Fibroblast of lung (primary cell): ENCODE data around the gene VSTM2B. TPM values are rescaled to one million over a fixed set of nuclear protein-coding genes. Genes with fewer than 3 reads are reported as not detected.

Experiments
- DNase-seq, 2 donors: peaks; one replicate each; pipeline versions ENCODE4 v3.0.0 to v3.0.0-alpha.2; 2010; ENCODE audit warnings: low read depth in 2 of 2
- H2AFZ ChIP-seq: 2 replicates; pipeline ENCODE4 v1.5.1; 2012; ENCODE audit warnings: low read length, control low read depth, inconsistent platforms
- H3K27ac ChIP-seq: 2 replicates; pipeline ENCODE4 v1.5.1; 2011; ENCODE audit warnings: low read length, control low read depth; ENCODE audit not compliant: insufficient read depth
- H3K27me3 ChIP-seq: 2 replicates; pipeline ENCODE4 v1.5.1; 2011; ENCODE audit warnings: mild to moderate bottlenecking, low read length; ENCODE audit not compliant: control insufficient read depth, insufficient read depth
- H3K36me3 ChIP-seq: 2 replicates; pipeline ENCODE4 v1.5.1; 2011; ENCODE audit warnings: low read length; ENCODE audit not compliant: control insufficient read depth, insufficient read depth
- H3K4me1 ChIP-seq: 2 replicates; pipeline ENCODE4 v1.5.1; 2011; ENCODE audit warnings: low read length; ENCODE audit not compliant: control insufficient read depth, insufficient read depth; ENCODE audit errors: extremely low read depth
- H3K4me2 ChIP-seq: 2 replicates; pipeline ENCODE4 v1.5.1; 2011; ENCODE audit warnings: low read length, control low read depth; ENCODE audit not compliant: insufficient read depth; ENCODE audit errors: extremely low read depth
- H3K4me3 ChIP-seq, 4 experiments: fragments of 200-600 bp in 1 of 4; sonication (generic) in 1 of 4; replicated peaks in 1 of 4; 2 replicates each; pipeline ENCODE4 v1.5.1; 2011 to 2016; ENCODE audit warnings: low read length in 4 of 4, low read depth in 3 of 4, mild to moderate bottlenecking in 3 of 4, control low read depth in 2 of 4, inconsistent platforms in 1 of 4, mixed read lengths in 1 of 4; ENCODE audit not compliant: insufficient read depth in 1 of 4; ENCODE audit errors: control extremely low read depth in 1 of 4
- H3K79me2 ChIP-seq: 2 replicates; pipeline ENCODE4 v1.5.1; 2012; ENCODE audit warnings: mild to moderate bottlenecking, low read length, inconsistent platforms; ENCODE audit not compliant: control insufficient read depth, insufficient read depth
- H3K9ac ChIP-seq: 2 replicates; pipeline ENCODE4 v1.5.1; 2011; ENCODE audit warnings: mild to moderate bottlenecking, low read length, control low read depth; ENCODE audit not compliant: insufficient read depth
- H3K9me3 ChIP-seq: 2 replicates; pipeline ENCODE4 v1.5.1; 2012; ENCODE audit warnings: low read depth, low read length; ENCODE audit not compliant: control insufficient read depth, insufficient read depth
- H4K20me1 ChIP-seq: 2 replicates; pipeline ENCODE4 v1.5.1; 2011; ENCODE audit warnings: low read length; ENCODE audit not compliant: control insufficient read depth, insufficient read depth; ENCODE audit errors: extremely low read depth
- CTCF ChIP-seq, 2 donors: IDR thresholded peaks in 1 of 2; conservative IDR thresholded peaks in 1 of 2; 1 replicate in 1 of 2; 2 replicates in 1 of 2; pipeline ENCODE4 v1.5.1; 2011 to 2012; ENCODE audit warnings: low read length in 2 of 2, control low read depth in 1 of 2, inconsistent platforms in 1 of 2, low read depth in 1 of 2, mild to moderate bottlenecking in 1 of 2
- EZH2 ChIP-seq: IDR thresholded peaks from 2 replicates; pipeline ENCODE4 v1.5.1; 2012; ENCODE audit warnings: low read length, control low read depth, mild to moderate bottlenecking; ENCODE audit errors: missing control alignments
- polyA plus RNA-seq, 2 donors: library from polyadenylated mRNA; depleted of rRNA in 1 of 2; stranded (reverse) in 1 of 2; unstranded in 1 of 2; fragments of >200 nt; gene quantifications; 2 replicates each; pipeline ENCODE4 v1.2.1, GENCODE V29; 2011 to 2012; ENCODE audit warnings: missing spikeins in 1 of 2
- total RNA-seq: library from RNA; depleted of rRNA; stranded (reverse); fragments of >200 nt; gene quantifications from 2 replicates; pipeline ENCODE4 v1.2.1, GENCODE V29; 2014

VSTM2B gene
- total and polyA plus RNA-seq, 2 donors (not counting 1 experiment from before 2014, with no cell fraction given), result not detected

- H3K4me2 ChIP-seq, result no peak overlapping the region
- H3K9me3 ChIP-seq, result no peaks in the 10 kb centered on the region
- DNase-seq, result no peak
- no peak overlapping the region for H2AFZ ChIP-seq
- no peaks in the 10 kb centered on the region for H3K36me3 ChIP-seq
- no peak overlapping the region for H3K9ac ChIP-seq
- TF ChIP-seq EZH2 (no peak), CTCF (conservative IDR thresholded peaks at IDR 0.05 in 1 of 2, IDR thresholded peaks at IDR 0.05 in 1 of 2; ENCODE audit: low read depth in 1 of 2, low read length in 2 of 2) (no peak)
- no peaks in the 10 kb centered on the region for H3K79me2 ChIP-seq
- no peak overlapping the region for H3K27ac ChIP-seq
- no peaks in the 10 kb centered on the region for H4K20me1 ChIP-seq
- no peaks in the 10 kb centered on the region for H3K27me3 ChIP-seq
- H3K4me1 ChIP-seq, result no peaks in the 10 kb centered on the region
- H3K4me3 ChIP-seq, result no peak overlapping the region
These were observed 39.4 kb downstream of the VSTM2B start for GRCh38 chr19:29565171-29565570.

- Histone ChIP-seq H2AFZ (no peak overlapping the region), H3K79me2 (no peaks in the 10 kb centered on the region), H3K4me3 (no peak overlapping the region), H3K4me1 (no peaks in the 10 kb centered on the region), H3K36me3 (no peaks in the 10 kb centered on the region), H3K9me3 (no peaks in the 10 kb centered on the region), H3K9ac (no peak overlapping the region), H3K27ac (no peak overlapping the region), H4K20me1 (no peaks in the 10 kb centered on the region), H3K27me3 (no peaks in the 10 kb centered on the region), H3K4me2 (no peak overlapping the region)
- no peak for DNase-seq
- TF ChIP-seq EZH2, result no peak
- TF ChIP-seq CTCF (conservative IDR thresholded peaks at IDR 0.05 in 1 of 2, IDR thresholded peaks at IDR 0.05 in 1 of 2; ENCODE audit: low read depth in 1 of 2, low read length in 2 of 2), result no peak
These were observed 40.8 kb downstream of the VSTM2B start for GRCh38 chr19:29566496-29567054.

- H3K4me3 ChIP-seq, result no peak overlapping the region
- H2AFZ ChIP-seq, result no peak overlapping the region
- H3K27me3 ChIP-seq, result no peaks in the 10 kb centered on the region
- no peaks in the 10 kb centered on the region for H3K4me1 ChIP-seq
- H4K20me1 ChIP-seq, result no peaks in the 10 kb centered on the region
- no peak overlapping the region for H3K27ac ChIP-seq
- H3K9ac ChIP-seq, result no peak overlapping the region
- H3K4me2 ChIP-seq, result no peak overlapping the region
- DNase-seq, result no peak
- H3K36me3 ChIP-seq, result no peaks in the 10 kb centered on the region
- no peak for TF ChIP-seq CTCF (conservative IDR thresholded peaks at IDR 0.05 in 1 of 2, IDR thresholded peaks at IDR 0.05 in 1 of 2; ENCODE audit: low read depth in 1 of 2, low read length in 2 of 2)
- TF ChIP-seq EZH2, result no peak
- no peaks in the 10 kb centered on the region for H3K9me3 ChIP-seq
- H3K79me2 ChIP-seq, result no peaks in the 10 kb centered on the region
These were observed 41.6 kb downstream of the VSTM2B start for GRCh38 chr19:29567366-29567915.
